Measurements from ENCODE around the gene ADAMTS3. TPM values are rescaled to one million over a fixed set of nuclear protein-coding genes. Genes with fewer than 3 reads are reported as not detected.

ADAMTS3 gene
- total and polyA plus RNA-seq, 2 experiments from 2014 or later, result 1.2 to 3.7 TPM

GRCh38 chr4:72239487-72240116, 329.4 kb downstream of the ADAMTS3 start:
- TF ChIP-seq, protein P1, sequence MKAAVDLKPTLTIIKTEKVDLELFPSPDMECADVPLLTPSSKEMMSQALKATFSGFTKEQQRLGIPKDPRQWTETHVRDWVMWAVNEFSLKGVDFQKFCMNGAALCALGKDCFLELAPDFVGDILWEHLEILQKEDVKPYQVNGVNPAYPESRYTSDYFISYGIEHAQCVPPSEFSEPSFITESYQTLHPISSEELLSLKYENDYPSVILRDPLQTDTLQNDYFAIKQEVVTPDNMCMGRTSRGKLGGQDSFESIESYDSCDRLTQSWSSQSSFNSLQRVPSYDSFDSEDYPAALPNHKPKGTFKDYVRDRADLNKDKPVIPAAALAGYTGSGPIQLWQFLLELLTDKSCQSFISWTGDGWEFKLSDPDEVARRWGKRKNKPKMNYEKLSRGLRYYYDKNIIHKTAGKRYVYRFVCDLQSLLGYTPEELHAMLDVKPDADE (IDR thresholded peaks at IDR 0.05), result no peak
- TF ChIP-seq ZNF331 (CRISPR knock-in tag; IDR thresholded peaks at IDR 0.05; ENCODE audit: low read depth) (no peak), REST (IDR thresholded peaks at IDR 0.05; ENCODE audit: unreplicated experiment) (no peak), EZH2 (IDR thresholded peaks at IDR 0.05; ENCODE audit: low read depth, unreplicated experiment) (no peak), NANOG (IDR thresholded peaks at IDR 0.05; ENCODE audit: borderline replicate concordance) (no peak), JUNB (IDR thresholded peaks at IDR 0.05; ENCODE audit: unreplicated experiment) (no peak), EZH2phosphoT487 (IDR thresholded peaks at IDR 0.05; ENCODE audit: unreplicated experiment) (no peak), STAT1 (IDR thresholded peaks at IDR 0.05; ENCODE audit: unreplicated experiment) (no peak), CREB1 (CRISPR knock-in tag; IDR thresholded peaks at IDR 0.05; ENCODE audit: low read depth) (no peak), ZNF114 (CRISPR knock-in tag; IDR thresholded peaks at IDR 0.05) (no peak), POLR2AphosphoS5 (IDR thresholded peaks at IDR 0.05; ENCODE audit: low read depth) (no peak)
- TF ChIP-seq, protein P2, sequence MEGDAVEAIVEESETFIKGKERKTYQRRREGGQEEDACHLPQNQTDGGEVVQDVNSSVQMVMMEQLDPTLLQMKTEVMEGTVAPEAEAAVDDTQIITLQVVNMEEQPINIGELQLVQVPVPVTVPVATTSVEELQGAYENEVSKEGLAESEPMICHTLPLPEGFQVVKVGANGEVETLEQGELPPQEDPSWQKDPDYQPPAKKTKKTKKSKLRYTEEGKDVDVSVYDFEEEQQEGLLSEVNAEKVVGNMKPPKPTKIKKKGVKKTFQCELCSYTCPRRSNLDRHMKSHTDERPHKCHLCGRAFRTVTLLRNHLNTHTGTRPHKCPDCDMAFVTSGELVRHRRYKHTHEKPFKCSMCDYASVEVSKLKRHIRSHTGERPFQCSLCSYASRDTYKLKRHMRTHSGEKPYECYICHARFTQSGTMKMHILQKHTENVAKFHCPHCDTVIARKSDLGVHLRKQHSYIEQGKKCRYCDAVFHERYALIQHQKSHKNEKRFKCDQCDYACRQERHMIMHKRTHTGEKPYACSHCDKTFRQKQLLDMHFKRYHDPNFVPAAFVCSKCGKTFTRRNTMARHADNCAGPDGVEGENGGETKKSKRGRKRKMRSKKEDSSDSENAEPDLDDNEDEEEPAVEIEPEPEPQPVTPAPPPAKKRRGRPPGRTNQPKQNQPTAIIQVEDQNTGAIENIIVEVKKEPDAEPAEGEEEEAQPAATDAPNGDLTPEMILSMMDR (conservative IDR thresholded peaks at IDR 0.05; ENCODE audit: low read depth in 2 of 2), result no peak
- TF ChIP-seq, protein P3, sequence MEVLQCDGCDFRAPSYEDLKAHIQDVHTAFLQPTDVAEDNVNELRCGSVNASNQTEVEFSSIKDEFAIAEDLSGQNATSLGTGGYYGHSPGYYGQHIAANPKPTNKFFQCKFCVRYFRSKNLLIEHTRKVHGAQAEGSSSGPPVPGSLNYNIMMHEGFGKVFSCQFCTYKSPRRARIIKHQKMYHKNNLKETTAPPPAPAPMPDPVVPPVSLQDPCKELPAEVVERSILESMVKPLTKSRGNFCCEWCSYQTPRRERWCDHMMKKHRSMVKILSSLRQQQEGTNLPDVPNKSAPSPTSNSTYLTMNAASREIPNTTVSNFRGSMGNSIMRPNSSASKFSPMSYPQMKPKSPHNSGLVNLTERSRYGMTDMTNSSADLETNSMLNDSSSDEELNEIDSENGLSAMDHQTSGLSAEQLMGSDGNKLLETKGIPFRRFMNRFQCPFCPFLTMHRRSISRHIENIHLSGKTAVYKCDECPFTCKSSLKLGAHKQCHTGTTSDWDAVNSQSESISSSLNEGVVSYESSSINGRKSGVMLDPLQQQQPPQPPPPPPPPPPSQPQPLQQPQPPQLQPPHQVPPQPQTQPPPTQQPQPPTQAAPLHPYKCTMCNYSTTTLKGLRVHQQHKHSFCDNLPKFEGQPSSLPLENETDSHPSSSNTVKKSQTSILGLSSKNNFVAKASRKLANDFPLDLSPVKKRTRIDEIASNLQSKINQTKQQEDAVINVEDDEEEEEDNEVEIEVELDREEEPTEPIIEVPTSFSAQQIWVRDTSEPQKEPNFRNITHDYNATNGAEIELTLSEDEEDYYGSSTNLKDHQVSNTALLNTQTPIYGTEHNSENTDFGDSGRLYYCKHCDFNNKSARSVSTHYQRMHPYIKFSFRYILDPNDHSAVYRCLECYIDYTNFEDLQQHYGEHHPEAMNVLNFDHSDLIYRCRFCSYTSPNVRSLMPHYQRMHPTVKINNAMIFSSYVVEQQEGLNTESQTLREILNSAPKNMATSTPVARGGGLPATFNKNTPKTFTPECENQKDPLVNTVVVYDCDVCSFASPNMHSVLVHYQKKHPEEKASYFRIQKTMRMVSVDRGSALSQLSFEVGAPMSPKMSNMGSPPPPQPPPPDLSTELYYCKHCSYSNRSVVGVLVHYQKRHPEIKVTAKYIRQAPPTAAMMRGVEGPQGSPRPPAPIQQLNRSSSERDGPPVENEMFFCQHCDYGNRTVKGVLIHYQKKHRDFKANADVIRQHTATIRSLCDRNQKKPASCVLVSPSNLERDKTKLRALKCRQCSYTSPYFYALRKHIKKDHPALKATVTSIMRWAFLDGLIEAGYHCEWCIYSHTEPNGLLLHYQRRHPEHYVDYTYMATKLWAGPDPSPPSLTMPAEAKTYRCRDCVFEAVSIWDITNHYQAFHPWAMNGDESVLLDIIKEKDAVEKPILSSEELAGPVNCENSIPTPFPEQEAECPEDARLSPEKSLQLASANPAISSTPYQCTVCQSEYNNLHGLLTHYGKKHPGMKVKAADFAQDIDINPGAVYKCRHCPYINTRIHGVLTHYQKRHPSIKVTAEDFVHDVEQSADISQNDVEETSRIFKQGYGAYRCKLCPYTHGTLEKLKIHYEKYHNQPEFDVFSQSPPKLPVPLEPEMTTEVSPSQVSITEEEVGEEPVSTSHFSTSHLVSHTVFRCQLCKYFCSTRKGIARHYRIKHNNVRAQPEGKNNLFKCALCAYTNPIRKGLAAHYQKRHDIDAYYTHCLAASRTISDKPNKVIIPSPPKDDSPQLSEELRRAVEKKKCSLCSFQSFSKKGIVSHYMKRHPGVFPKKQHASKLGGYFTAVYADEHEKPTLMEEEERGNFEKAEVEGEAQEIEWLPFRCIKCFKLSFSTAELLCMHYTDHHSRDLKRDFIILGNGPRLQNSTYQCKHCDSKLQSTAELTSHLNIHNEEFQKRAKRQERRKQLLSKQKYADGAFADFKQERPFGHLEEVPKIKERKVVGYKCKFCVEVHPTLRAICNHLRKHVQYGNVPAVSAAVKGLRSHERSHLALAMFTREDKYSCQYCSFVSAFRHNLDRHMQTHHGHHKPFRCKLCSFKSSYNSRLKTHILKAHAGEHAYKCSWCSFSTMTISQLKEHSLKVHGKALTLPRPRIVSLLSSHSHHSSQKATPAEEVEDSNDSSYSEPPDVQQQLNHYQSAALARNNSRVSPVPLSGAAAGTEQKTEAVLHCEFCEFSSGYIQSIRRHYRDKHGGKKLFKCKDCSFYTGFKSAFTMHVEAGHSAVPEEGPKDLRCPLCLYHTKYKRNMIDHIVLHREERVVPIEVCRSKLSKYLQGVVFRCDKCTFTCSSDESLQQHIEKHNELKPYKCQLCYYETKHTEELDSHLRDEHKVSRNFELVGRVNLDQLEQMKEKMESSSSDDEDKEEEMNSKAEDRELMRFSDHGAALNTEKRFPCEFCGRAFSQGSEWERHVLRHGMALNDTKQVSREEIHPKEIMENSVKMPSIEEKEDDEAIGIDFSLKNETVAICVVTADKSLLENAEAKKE (CRISPR knock-in tag; IDR thresholded peaks at IDR 0.05), result no peak
- H3K9me3 Mint-ChIP-seq, result peaks cover 25% of the 10 kb centered on the region
- peak overlapping the region; percentile 85; the same call in 1 of the 2 replicates for H2AFZ ChIP-seq
- H3K4me1 ChIP-seq (ENCODE audit: insufficient read depth), result no peaks in the 10 kb centered on the region; the same call in 1 of the 2 replicates
- no peaks in the 10 kb centered on the region for H3F3A ChIP-seq (replicated peaks; ENCODE audit: low read depth)
- no peaks in the 10 kb centered on the region for H3K79me2 ChIP-seq (replicated peaks; ENCODE audit: insufficient read depth)
- no peak overlapping the region for H3K4me3 Mint-ChIP-seq
- H3K9me2 ChIP-seq (ENCODE audit: insufficient read depth), result no peaks in the 10 kb centered on the region
- H4K20me1 ChIP-seq (replicated peaks; ENCODE audit: insufficient read depth), result no peaks in the 10 kb centered on the region
- no peak overlapping the region for H3K4me3 ChIP-seq
- H3K27ac ChIP-seq (ENCODE audit: low read depth), result no peak overlapping the region
- no peaks in the 10 kb centered on the region for H3K27me3 Mint-ChIP-seq (ENCODE audit: insufficient read depth, low read depth, poor library complexity)
- ATAC-seq (no peak), DNase-seq (ENCODE audit: low spot score) (no peak)
- H3K4me1 Mint-ChIP-seq, result peaks cover 4% of the 10 kb centered on the region; the same call in 1 of the 3 replicates
- no peak overlapping the region; the same call in 1 of the 2 replicates for H3K27ac Mint-ChIP-seq
- no peaks in the 10 kb centered on the region for H3K27me3 ChIP-seq (ENCODE audit: insufficient read depth)
- H3K36me3 Mint-ChIP-seq (ENCODE audit: low read depth), result peaks cover 17% of the 10 kb centered on the region
- H3K4me2 ChIP-seq, result no peak overlapping the region
- H3K36me3 ChIP-seq (ENCODE audit: insufficient read depth), result no peaks in the 10 kb centered on the region
